Suprapubic skin (tissue), 4 donors: ENCODE data around the gene DDA1. TPM values are rescaled to one million over a fixed set of nuclear protein-coding genes. Genes with fewer than 3 reads are reported as not detected.

Source experiments
- DNase-seq, 2 donors: peaks; one replicate each; pipeline ENCODE4 v3.0.0-alpha.2; 2019; ENCODE audit warnings: low spot score in 2 of 2
- H3K27ac ChIP-seq: fragments of 200-600 bp; sonication (generic); one replicate; pipeline ENCODE4 v1.5.1; 2019
- H3K27me3 ChIP-seq: fragments of 200-600 bp; sonication (generic); one replicate; pipeline ENCODE4 v1.5.1; 2019
- H3K36me3 ChIP-seq: fragments of 200-600 bp; sonication (generic); one replicate; pipeline ENCODE4 v1.5.1; 2019
- H3K4me1 ChIP-seq: fragments of 200-600 bp; sonication (generic); one replicate; pipeline ENCODE4 v1.5.1; 2019
- H3K4me3 ChIP-seq: fragments of 200-600 bp; sonication (generic); one replicate; pipeline ENCODE4 v1.5.1; 2019; ENCODE audit warnings: mild to moderate bottlenecking
- H3K9me3 ChIP-seq: fragments of 200-600 bp; sonication (generic); one replicate; pipeline ENCODE4 v1.5.1; 2019
- CTCF ChIP-seq, 2 donors: fragments of 200-600 bp in 1 of 2; fragments of 450-650 bp in 1 of 2; sonication (generic) in 1 of 2; IDR thresholded peaks; one replicate each; pipeline ENCODE4 v1.5.1; 2016 to 2019; ENCODE audit warnings: antibody characterized with exemption in 2 of 2, mild to moderate bottlenecking in 1 of 2, moderate library complexity in 1 of 2
- EP300 ChIP-seq: sonication (generic); formaldehyde crosslinking; IDR thresholded peaks from one replicate; pipeline ENCODE4 v1.6.1; 2017; ENCODE audit warnings: antibody characterized with exemption
- POLR2A ChIP-seq, 2 donors: fragments of 450-650 bp; IDR thresholded peaks; one replicate each; pipeline ENCODE4 v1.6.1; 2017; ENCODE audit warnings: antibody characterized with exemption in 2 of 2, mild to moderate bottlenecking in 2 of 2, moderate library complexity in 2 of 2
- POLR2AphosphoS5 ChIP-seq, 3 donors: sonication (generic); formaldehyde crosslinking; IDR thresholded peaks; one replicate each; pipeline ENCODE4 v1.6.1; 2017; ENCODE audit warnings: antibody characterized with exemption in 3 of 3
- WGBS: methylation state at CpG from one replicate; pipeline ENCODE4 v1.1.5; 2018; 5-methylcytosine and 5-hydroxymethylcytosine counted together
- total RNA-seq, 4 donors: library from RNA; depleted of rRNA; stranded (reverse); fragments of >200 nt; gene quantifications; one replicate each; pipeline ENCODE4 v1.1.0, GENCODE V29; 2016

The DDA1 gene
- total RNA-seq, 4 donors from 2014 or later: 17.9 to 35.2 (median 22.8) TPM

GRCh38 chr19:17305216-17305516, 4.2 kb upstream of the DDA1 start:
- Histone ChIP-seq H3K27ac (peak overlapping the region; percentile 92), H3K4me3 (peak overlapping the region; percentile 68), H3K9me3 (no peaks in the 10 kb centered on the region), H3K27me3 (no peaks in the 10 kb centered on the region), H3K36me3 (no peaks in the 10 kb centered on the region), H3K4me1 (peaks cover 60% of the 10 kb centered on the region)
- DNase-seq: no peak
- 0% methylated on average over 6 of the region's 7 CpGs for WGBS
- TF ChIP-seq POLR2AphosphoS5 (IDR thresholded peaks at IDR 0.05) (peak in 2 of 3 donors; percentile 63 to 88), CTCF (IDR thresholded peaks at IDR 0.05) (no peak)

- TF ChIP-seq POLR2A (IDR thresholded peaks at IDR 0.05) (peak in 1 of 2 donors; percentile 11), EP300 (no peak), CTCF (IDR thresholded peaks at IDR 0.05) (peak; percentile 71 to 79), POLR2AphosphoS5 (IDR thresholded peaks at IDR 0.05) (peak in 2 of 3 donors; percentile 11 to 71)
- 0% methylated on average over 44 of the region's 55 CpGs for WGBS
- Histone ChIP-seq H3K9me3 (no peaks in the 10 kb centered on the region), H3K4me3 (peak within 1 kb of the TSS; percentile 68), H3K4me1 (peaks cover 65% of the 10 kb centered on the region), H3K27ac (peak within 1 kb of the TSS; percentile 92), H3K27me3 (no peaks in the 10 kb centered on the region), H3K36me3 (no peaks in the 10 kb centered on the region)
- DNase-seq: peak; percentile 97 to 98
Observed at GRCh38 chr19:17305517-17306284, 3.7 kb upstream of the DDA1 start, which contains the start of gene MRPL34. Gene MRPL34 (plus strand): TSS chr19:17305872. CDS start chr19:17305893, 21 bp downstream.

- DNase-seq: no peak
- no peaks in the 10 kb centered on the region for H3K27me3 ChIP-seq
- H3K4me1 ChIP-seq: peaks cover 71% of the 10 kb centered on the region
- H3K27ac ChIP-seq: peak overlapping the region; percentile 92
- peak overlapping the region; percentile 68 for H3K4me3 ChIP-seq
- no peaks in the 10 kb centered on the region for H3K9me3 ChIP-seq
- no peak for TF ChIP-seq POLR2AphosphoS5 (IDR thresholded peaks at IDR 0.05)
- no peak for TF ChIP-seq CTCF (IDR thresholded peaks at IDR 0.05)
- no peak for TF ChIP-seq POLR2A (IDR thresholded peaks at IDR 0.05)
- no peak for TF ChIP-seq EP300
- H3K36me3 ChIP-seq: no peaks in the 10 kb centered on the region
- WGBS: 6% methylated on average over 27 of the region's 28 CpGs
Observed at GRCh38 chr19:17306285-17306714, 3.1 kb upstream of the DDA1 start.

GRCh38 chr19:17307876-17308377, 1.4 kb upstream of the DDA1 start:
- Histone ChIP-seq H3K4me1 (peaks cover 68% of the 10 kb centered on the region), H3K9me3 (no peaks in the 10 kb centered on the region), H3K27ac (no peak overlapping the region), H3K27me3 (no peaks in the 10 kb centered on the region), H3K4me3 (no peak overlapping the region), H3K36me3 (peaks cover 3% of the 10 kb centered on the region)
- WGBS: 87% methylated on average over 8 of the region's 8 CpGs
- TF ChIP-seq CTCF (IDR thresholded peaks at IDR 0.05) (no peak), POLR2A (IDR thresholded peaks at IDR 0.05) (no peak), POLR2AphosphoS5 (IDR thresholded peaks at IDR 0.05) (no peak), EP300 (no peak)
- no peak for DNase-seq

- Histone ChIP-seq H3K4me1 (peaks cover 50% of the 10 kb centered on the region), H3K9me3 (no peaks in the 10 kb centered on the region), H3K27ac (peak overlapping the region; percentile 63), H3K4me3 (peak overlapping the region; percentile 76), H3K36me3 (peaks cover 17% of the 10 kb centered on the region), H3K27me3 (no peaks in the 10 kb centered on the region)
- WGBS: 2% methylated on average over 15 of the region's 23 CpGs
- TF ChIP-seq EP300: no peak
- no peak for TF ChIP-seq CTCF (IDR thresholded peaks at IDR 0.05)
- TF ChIP-seq POLR2AphosphoS5 (IDR thresholded peaks at IDR 0.05): no peak
- no peak for TF ChIP-seq POLR2A (IDR thresholded peaks at IDR 0.05)
- no peak for DNase-seq
Observed at GRCh38 chr19:17309965-17310461, 650 bp downstream of the DDA1 start.
